Cardiac fibroblast (primary cell): ENCODE measurements around the gene CEACAM8.
A peak's percentile ranks its signal among the peaks of the same experiment; 100 is the strongest.
"Not testable (repeated sequence)": the region's sequence is repeated elsewhere in the genome, so short reads cannot be mapped to it uniquely, and the experiment has no call there.

Experiments used
- DNase-seq, 2 donors: peaks; one replicate each; pipeline versions ENCODE4 v3.0.0 to v3.0.0-alpha.2; 2010; ENCODE audit warnings: low read depth in 2 of 2
- H3K4me3 ChIP-seq, 2 donors: replicated peaks in 1 of 2; 1 replicate in 1 of 2; 2 replicates in 1 of 2; pipeline ENCODE4 v1.5.1; 2011; ENCODE audit warnings: low read depth in 2 of 2, low read length in 2 of 2, mild to moderate bottlenecking in 2 of 2, moderate library complexity in 1 of 2
- TF ChIP-seq, protein P1 (sequence below): IDR thresholded peaks from one replicate; pipeline ENCODE4 v1.5.1; 2011; ENCODE audit warnings: low read depth, mild to moderate bottlenecking, low read length, inconsistent platforms

The CEACAM8 gene

DNA sequence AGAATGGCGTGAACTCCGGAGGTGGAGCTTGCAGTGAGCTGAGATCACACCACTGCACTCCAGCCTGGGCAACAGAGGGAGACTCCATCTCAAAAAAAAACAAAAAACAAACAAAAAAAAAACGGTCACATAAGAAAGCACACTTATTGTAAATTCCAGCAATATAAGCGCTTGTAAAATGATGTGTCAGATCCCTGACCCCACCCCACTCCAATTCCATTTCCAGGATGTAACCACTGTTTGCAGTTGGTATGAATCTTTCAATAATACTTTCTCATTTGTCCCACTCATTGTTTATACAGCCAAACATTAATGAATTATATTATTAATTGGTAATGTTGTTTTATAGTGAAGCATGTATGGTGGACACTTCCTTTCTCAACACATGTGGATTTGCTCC, 50.6 kb downstream of the CEACAM8 start:
- DNase-seq, result no peak
- TF ChIP-seq, protein P1, sequence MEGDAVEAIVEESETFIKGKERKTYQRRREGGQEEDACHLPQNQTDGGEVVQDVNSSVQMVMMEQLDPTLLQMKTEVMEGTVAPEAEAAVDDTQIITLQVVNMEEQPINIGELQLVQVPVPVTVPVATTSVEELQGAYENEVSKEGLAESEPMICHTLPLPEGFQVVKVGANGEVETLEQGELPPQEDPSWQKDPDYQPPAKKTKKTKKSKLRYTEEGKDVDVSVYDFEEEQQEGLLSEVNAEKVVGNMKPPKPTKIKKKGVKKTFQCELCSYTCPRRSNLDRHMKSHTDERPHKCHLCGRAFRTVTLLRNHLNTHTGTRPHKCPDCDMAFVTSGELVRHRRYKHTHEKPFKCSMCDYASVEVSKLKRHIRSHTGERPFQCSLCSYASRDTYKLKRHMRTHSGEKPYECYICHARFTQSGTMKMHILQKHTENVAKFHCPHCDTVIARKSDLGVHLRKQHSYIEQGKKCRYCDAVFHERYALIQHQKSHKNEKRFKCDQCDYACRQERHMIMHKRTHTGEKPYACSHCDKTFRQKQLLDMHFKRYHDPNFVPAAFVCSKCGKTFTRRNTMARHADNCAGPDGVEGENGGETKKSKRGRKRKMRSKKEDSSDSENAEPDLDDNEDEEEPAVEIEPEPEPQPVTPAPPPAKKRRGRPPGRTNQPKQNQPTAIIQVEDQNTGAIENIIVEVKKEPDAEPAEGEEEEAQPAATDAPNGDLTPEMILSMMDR, result no peak

DNA sequence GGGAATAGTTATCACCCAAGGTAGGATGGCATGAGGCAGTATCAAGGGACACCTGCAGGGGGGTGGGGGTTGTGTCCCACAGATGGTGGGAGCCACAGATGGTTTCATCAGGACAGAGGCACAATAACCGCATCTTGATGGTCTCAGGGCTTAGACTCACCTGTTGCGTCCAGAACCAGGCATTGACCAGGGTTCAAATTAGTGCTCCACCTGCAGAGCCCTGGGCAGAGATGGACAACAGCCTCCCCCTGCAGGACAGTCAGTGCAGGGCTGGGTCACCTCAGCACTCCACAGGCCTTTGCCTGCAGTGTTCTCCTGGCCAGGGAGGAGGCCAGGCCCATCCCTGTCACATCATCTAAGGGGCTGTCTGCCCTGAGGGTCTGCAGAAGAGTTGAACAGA, 51.9 kb downstream of the CEACAM8 start:
- no peak overlapping the region for H3K4me3 ChIP-seq
- TF ChIP-seq, protein P1, result no peak

More for the DNA sequence above, 50.6 kb downstream of the CEACAM8 start:
- no peak overlapping the region for H3K4me3 ChIP-seq

DNA sequence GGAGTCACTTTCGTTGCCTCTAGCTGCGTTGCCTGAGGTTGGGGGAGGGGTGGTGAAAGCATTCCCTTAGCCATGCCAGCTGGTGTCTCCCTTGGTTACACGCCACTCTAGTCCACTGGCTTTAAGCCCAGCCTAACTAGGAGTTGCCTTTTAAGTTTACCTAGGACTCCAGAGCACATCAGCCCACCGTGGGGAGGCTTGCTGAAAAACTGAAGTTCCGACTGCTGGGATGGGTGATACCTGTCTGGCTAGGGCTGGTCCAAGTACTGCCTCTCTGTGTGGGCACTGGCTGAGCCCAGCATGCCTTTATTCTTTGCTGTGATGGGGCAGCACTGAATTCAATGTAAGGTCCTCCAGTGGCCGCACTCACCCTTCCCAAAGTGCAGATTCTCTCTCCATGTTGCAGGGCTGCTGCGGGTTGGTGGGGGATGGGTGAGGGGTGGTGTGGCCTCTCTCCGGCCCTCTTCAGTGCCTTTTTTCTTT, 54.6 kb downstream of the CEACAM8 start:
- peak in 1 of 2 donors; percentile 31 for DNase-seq
- no peak overlapping the region for H3K4me3 ChIP-seq
- TF ChIP-seq, protein P1, result no peak

More for the DNA sequence above, 51.9 kb downstream of the CEACAM8 start:
- no peak for DNase-seq

DNA sequence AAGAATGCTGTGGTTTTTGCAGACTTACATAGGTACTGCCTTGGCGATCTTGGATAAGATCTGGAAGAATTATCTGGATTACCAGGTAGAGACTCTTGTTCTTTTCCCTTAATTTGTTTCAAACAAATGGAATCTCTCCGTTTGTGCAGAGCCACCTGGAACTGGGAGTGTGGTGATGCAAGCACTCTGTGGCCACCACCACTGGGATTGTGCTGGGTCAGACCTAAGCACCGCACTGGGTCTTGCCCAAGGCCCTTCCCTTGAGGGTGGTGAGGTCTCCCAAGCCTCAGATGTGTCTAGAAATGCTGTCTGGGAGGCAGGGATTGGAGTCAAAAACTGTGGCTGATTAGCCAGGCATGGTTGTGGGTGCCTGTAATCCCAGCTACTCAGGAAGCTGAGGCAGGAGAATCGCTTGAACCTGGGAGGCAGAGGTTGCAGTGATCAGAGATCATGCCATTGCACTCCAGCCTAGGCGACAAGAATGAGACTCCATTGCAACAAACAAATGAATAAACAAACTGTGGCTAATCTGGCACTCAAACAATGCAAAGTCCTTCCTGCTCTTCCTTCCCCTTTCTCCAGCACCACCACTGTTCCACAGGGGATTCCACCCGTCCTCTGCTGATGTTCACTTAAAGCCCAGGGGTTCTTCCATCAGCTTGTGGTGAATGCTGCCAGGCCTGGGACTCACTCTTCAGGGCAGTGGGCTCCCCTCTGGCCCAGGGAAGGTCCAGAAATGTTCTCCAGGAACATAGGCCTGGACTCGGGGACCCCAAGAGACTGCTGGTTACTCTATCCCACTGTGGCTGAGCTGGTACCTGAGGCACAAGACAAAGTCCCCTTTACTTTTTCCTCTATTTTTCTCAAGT, 55.6 kb downstream of the CEACAM8 start:
- no peak for DNase-seq
- no peak overlapping the region for H3K4me3 ChIP-seq
- TF ChIP-seq, protein P1, result no peak

DNA sequence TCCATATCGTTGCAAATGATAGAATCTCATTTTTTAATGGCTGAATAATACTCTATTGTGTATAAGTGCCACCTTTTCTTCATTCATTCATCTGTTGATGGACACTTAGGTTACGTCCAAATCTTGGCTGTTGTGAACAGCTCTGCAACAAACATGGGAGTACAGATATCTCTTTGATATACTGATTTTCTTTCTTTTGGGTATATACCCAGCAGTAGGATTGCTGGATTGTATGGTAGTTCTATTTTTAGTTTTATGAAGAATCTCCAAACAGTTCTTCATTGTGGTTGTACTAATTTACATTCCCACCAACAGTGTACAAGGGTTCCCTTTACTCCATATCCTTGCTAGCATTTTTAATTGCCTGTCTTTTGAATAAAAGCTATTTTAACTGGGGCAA, 59.4 kb downstream of the CEACAM8 start:
- DNase-seq, H3K4me3 ChIP-seq: not testable (repeated sequence)

DNA sequence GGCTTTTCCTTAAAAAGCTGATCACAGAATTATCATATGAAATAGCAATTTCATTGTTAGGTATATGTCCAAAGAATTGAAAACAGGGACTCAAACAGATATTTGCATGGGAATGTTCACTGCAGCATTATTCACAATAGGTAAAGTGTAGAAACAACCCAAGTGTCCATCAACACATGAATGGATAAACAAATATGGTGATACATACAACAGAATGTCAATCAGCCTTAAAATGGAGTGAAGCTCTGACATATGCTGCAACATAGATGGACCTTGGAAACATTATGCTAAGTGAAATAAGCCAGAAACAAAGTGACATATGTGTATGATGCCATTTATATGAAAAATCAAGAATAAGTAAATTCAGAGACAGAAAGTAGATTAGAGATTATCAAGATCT, 60.3 kb downstream of the CEACAM8 start:
- H3K4me3 ChIP-seq, result no peak overlapping the region
- DNase-seq, result no peak
- TF ChIP-seq, protein P1, result no peak

DNA sequence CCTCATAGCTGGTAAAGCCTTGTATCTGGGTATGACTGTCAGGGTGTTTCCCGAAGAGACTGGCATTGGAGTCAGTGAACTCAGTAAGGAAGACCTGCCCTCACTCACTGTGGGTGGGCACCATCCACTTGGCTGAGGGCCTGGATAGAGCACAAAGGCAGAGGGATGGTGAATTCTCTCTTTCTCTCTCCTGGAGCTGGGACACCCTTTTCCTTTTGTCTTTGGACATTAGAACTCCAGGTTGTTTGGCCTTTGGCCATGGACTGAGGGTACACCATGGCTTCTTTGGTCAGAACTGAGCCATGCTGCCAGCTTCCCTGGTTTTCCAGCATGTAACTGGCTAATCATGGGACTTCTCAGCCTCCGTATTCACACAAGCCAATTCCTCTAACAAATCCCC, 61.8 kb downstream of the CEACAM8 start:
- no peak for DNase-seq
- TF ChIP-seq, protein P1, result no peak

More for the DNA sequence above, 61.8 kb downstream of the CEACAM8 start:
- H3K4me3 ChIP-seq, result no peak overlapping the region
